Hypothalamus (tissue), 51 donors: Measurements from ENCODE around the gene TPT1.
"Not testable (repeated sequence)": the region's sequence is repeated elsewhere in the genome, so short reads cannot be mapped to it uniquely, and the experiment has no call there.

ENCODE experiments used
- DNase-seq, 51 donors: peaks; one replicate each; lab custom pipeline; 2025; lab: John Stamatoyannopoulos, UW

The TPT1 gene

DNA sequence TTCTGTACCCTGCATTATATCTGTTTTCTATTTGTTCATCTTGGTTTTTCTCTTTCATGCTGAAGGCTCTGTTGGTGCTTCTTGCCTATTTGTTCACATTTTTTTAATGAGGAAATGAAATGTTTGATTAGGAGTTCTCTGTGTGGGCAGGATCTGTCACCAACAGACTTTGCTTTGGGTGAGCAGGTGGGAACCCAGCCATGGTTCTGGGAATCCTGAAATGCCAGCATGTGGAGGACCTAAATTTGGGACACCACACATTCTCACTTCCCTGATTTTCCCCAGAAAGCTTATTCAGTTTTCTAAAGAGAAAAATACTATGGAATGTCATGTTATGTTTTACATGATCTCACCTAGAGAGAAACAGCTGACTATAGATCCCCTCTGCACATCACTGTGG, 34.0 kb downstream of the TPT1 start:
- DNase-seq = no peak

DNA sequence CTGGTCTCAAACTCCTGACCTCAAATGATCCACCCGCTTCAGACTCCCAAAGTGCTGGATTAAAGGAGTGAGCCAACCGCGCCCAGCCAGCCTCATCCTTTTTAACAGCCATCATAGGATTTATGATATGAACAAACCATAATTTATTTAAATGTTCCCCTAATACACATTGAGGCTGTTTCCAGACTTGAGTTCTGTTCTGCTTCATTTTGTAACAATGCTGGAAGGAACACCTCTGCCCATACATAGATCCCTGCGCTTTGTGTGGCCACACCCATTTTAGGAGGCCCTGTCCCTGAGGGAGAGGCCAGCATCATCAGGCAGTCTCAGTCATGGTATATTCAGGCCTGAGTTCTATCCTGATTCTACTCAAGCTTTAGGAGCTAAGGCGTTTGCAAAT, 35.9 kb downstream of the TPT1 start:
- no peak for DNase-seq

DNA sequence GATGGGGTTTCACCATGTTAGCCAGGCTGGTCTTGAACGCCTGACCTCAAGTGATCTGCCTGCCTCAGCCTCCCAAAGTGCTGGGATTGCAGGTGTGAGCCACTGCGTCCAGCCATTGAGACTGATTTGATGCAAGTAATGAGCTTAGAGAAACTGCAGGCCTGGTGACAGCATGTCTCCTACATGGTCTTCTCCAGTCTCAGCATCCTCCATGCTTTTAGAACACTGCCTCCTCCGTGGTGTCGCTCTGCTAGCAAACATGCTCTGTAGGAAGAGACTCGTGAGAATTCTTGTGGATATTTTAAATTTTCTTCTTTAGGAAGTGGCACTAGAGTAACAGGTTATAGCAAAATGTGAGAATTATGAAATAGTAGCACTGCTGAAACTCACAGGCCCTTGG, 37.1 kb downstream of the TPT1 start:
- DNase-seq = peak in 1 of 51 donors; percentile 10

DNA sequence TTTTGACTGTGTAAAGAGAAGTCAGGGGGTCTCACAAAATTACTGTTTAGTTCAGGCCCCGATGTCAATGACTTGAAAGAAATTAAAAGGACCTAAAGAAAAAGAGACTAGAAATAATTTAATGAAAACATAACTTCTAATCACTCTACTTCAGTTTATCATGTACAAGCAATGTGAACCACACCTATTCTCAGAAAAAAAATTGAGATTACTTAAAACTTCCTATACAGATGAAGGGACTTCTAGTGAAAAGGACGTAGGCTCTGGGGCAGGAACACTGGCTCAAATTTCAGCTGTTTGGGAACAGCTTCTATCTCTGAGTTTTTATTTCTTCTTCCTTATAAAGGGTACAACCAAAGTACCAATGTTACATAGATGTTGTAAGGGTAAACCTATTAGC, 38.0 kb downstream of the TPT1 start:
- DNase-seq = no peak

DNA sequence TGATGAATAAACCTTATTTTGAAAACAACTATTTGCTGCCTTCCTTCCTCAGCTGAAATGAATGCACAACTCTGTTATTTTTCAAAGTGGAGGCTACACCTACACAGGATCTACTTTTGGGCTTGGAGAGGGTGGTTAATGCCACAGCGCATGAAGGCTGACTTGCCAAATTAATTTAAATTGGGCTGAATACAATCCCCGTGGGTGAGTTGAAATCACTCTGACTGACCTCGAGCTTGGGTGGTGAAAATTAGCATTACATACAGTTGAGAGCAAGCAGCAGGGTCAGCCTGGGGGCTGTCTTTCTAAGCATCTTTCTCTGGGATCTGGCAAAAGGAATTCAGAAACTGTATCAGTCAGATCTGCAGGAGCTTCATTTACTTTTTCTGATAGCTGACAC, 38.5 kb downstream of the TPT1 start:
- no peak for DNase-seq

DNA sequence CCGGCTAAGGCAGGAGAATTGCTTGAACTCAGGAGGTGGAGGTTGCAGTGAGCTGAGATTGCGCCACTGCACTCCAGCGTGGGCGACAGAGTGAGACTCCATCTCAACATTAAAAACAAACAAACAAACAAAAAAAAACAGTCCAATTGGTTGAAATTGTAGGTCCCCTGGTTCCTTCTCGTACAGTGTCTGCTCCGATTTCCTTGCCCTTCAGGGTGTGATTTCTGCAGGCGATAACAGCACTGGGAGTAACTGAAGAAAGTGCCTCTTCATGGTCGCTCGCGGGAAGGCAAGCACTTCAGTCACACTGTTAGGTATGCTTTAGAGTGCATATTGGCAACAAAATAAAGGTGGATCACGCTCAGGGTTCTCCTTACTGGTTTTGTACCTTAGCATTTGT, 39.7 kb downstream of the TPT1 start:
- DNase-seq = no peak

DNA sequence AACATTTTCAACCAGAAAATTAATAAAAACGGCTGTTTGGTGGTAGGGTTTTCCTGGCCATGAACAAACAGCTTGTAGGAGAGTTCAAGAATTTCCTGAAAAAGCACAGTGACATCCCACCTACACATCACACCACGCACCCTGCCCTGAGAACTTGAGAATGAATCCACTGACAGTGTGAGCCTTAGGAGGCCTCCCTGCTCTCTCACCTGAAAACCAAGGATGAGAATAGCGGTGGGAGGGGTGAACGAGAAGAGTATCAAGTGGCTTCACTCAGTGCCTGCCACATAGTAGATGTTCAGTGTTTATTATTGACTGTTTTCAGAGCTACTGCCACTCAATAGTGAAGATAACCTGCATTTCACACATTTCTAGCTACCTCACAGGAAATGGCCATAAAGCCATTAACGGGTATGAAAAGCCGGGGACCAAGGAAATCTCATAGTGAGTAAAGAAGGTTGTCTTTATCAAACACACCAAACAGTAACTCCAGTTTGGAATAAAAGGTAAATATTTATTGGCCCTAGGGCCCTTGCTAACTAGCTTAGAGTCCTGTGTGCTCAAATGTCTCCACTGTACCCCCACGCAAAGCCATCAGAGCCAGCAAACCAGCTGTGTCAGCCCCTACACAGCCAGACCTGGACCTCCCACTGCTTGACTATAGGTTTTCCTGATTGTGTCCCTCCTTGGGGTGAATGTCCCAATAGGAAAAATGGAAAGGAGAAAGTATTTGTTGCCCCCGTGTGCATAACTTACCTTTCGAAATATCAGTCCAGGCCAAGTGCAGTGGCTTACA, 40.6 kb downstream of the TPT1 start:
- no peak for DNase-seq

DNA sequence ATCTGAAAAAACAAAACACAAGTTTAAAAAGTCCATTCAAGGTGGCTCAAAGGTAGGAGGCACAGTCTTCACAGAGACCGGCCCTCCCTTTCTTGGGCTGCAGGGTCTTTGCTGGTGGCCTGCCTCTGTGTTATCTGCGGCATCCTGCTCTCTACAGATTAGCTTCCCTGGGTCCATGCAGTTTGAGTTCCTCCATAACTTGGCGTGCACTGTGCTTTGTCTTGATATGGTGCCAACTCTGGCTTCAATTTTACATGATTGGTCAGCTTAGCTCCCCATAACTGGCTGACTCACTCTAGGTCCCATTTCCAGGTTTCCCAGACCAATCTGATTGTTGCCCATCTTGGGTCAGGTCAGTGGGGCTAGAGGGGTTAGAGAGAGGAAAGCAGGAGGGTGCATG, 41.8 kb downstream of the TPT1 start:
- no peak for DNase-seq

DNA sequence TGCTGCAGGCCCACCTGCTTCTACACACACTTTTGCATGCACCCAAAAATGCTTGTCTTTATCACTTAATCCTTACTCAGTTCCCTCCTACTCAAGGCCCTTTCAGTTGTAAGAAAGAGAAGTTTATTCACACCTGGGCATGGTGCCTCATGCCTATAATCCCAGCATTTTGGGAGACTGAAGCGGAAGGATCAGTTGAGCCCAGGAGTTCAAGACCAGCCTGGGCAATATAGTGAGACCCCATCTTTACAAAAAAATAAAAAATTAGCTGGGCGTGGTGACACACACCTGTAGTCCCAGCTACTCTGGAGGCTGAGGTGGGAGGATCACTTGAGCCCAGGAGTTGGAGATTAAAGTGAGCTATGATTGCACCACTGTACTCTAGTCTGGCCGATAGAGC, 42.4 kb downstream of the TPT1 start:
- DNase-seq = not testable (repeated sequence)

DNA sequence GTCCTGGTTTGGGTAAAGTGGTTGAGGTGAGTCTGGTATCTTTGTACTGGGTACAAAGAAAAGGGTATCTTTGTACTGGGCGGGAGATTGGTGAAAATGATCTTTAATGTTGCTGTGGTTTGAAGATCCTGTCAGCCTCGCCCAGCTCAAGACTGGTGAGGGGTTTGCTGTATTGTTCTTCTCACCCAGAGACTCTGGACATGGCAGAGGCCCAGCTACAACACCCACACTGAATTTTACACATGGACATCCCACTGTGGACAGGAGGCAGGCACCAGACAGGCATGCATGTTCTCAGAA, 42.8 kb downstream of the TPT1 start:
- no peak for DNase-seq

DNA sequence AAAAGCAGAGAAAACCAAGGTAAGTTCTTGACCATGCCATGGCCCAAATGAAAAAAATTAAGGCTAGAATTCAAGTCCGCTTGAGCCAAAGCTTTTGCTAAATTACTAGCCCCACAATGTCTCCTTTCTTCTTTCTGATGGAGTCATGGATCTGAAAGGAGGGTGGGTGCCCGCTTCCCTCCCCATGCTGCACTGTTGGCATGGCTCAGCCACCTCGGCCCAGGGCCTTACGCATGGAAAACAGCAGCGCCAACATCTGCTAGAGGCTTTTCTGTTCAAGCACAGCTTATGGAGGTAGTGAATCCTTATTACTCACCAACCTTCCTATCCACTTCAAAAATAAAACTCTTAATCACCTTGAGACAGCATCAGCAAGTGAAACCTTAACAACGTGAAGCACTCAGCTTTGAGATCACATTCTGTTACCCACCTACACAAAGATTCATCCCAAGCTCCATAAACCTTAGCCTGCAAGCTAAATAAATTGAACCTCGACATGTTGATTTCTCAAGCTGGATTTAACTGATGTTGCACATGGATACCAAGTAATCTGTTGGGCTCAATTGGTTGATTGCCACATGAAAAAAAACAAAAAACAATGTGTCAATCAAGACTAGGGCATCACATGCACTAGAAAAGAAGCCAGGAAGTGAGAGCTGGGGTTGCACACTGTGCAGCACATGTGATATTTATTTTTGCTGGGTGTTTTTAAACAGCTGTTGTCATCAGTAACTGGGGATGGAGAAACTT, 43.4 kb downstream of the TPT1 start:
- DNase-seq = peak in 11 of 51 donors; percentile 2 to 51 (median 10)

DNA sequence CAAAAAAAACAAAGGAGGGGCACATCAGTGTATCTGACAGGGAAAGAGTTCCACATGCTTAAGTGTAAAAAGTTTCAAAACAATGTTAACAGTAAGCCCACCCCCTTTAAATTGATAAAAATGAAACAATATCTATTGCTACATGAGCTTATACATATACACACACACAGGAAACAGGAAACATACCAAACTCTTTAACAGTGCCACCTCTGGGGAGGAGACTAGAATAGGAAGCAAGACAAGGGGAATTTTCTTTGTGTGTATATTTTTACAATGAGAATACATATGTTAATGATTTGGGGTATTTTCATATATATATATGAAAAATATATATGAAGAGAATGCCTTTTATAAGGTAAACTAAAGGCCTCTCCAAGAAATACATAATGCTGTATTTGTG, 44.7 kb downstream of the TPT1 start:
- DNase-seq = no peak

DNA sequence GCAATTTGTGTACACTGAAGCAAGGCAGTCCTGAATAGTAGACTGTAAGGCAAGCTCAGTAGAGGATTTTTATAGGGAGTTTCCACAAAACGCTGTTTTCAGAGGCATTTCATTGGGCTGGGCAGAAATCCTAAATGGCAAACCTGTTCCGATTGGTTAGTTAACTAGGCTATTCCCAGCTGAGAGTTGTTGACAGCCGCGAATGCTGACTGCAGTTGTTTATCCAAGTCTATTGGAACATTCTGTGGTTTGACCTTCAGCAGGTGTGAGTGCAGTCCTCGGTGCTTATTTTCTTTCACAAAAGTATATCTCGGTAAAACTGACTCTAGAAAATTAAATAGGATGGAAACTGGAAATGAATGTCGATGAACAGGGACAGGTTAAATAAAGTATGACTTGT, 45.4 kb downstream of the TPT1 start:
- no peak for DNase-seq

DNA sequence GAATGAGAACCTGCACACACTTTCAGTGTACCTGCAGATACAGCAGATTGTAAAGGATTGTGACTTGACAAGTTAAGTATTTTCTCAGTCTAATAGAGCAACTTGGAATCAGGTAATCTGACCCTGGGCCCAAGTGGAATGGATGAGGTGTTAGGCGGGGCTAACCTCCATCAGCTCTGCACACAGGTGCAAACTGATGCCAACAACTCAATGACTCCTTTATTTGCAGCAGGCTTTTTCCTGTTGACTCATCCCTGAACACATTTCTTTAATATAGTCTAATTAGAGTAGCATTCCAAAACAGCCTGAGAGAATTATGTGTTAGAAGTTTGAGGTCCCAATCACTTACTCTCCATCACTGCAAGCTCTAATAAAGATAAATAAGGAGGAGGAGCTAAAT, 48.8 kb downstream of the TPT1 start:
- no peak for DNase-seq

DNA sequence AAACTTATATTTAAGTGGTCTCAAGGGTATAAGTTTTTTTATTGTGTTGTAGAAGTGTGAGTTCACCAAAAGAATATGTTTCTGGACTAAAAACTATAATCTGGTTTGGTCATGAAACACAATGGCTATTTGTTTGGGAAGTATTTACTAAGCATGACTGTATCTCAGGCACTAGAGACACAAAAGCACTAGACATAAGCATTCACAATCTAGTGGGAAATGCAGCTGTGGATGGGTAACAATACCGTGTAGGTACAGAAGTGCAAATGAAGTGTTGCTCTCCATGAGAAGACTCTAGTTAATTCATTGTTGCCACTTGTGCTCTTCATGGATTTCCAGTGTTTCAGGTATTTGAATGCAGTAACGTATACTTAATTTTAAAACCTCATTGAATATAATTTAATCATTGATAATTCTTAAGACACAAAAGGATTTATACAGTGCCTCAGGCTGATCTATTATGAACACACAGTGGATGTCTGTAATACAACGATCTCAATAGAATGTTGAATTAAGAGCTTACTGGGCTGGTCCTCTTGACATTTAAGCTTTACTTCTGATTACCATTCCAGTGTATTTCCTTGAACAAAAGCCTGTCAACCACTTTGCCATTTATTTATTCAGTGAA, 50.9 kb downstream of the TPT1 start:
- peak in 1 of 51 donors; percentile 20 for DNase-seq
